GM12878 (cell line): ENCODE results near the gene SMARCD2. TPM values are rescaled to one million over a fixed set of nuclear protein-coding genes. Genes with fewer than 3 reads are reported as not detected.

ENCODE experiments used
- ATAC-seq: fragments of 200-7000 bp; cut with Tn5 transposase; 3 replicates; pipeline ENCODE4 v1.9.1; 2020; ENCODE audit warnings: mild to moderate bottlenecking, moderate library complexity
- BruUV-seq: library from RNA; stranded (reverse); fragments of 400-500 nt; replicated peaks from 2 replicates; lab custom pipeline; 2021; lab: Mats Ljungman, UMichigan
- CTCF ChIA-PET: fragments of 300-600 bp; sonication (Branson Sonifier 250); formaldehyde crosslinking; extraction: SDS; loops from one replicate; lab custom pipeline; 2021; ENCODE audit warnings: inconsistent platforms; lab: Yijun Ruan, JAX
- POLR2A ChIA-PET: fragments of 350-600 bp; formaldehyde crosslinking; extraction: SDS; loops from one replicate; lab custom pipeline; 2021; ENCODE audit warnings: inconsistent platforms; lab: Charles Lee
- RAD21 ChIA-PET: fragments of 300-600 bp; sonication (Branson Sonifier 250); formaldehyde crosslinking; loops from one replicate; lab custom pipeline; 2023; ENCODE audit warnings: antibody characterized with exemption; ENCODE audit not compliant: unreplicated experiment; lab: Charles Lee
- SMC1A ChIA-PET: fragments of 300-600 bp; sonication (Branson Sonifier 250); formaldehyde crosslinking; loops from one replicate; lab custom pipeline; 2023; ENCODE audit not compliant: unreplicated experiment, uncharacterized antibody; lab: Charles Lee
- DNase-seq: peaks from one replicate; pipeline ENCODE4 v3.0.0-alpha.2; 2011; ENCODE audit warnings: low read depth, low spot score
- FAIRE-seq: peaks from 3 replicates; lab custom pipeline; 2011; peaks lifted over from hg19 to GRCh38; lab: Jason Lieb, UNC
- H2AFZ ChIP-seq: 2 replicates; pipeline ENCODE4 v1.6.0; 2011; ENCODE audit warnings: low read depth, low read length, control low read depth; ENCODE audit not compliant: control insufficient read depth
- H3K27ac ChIP-seq: 2 replicates; pipeline ENCODE4 v1.5.1; 2011; ENCODE audit warnings: control low read depth; ENCODE audit not compliant: control insufficient read depth, insufficient read depth
- H3K27me3 ChIP-seq, 2 experiments: replicated peaks in 1 of 2; 2 replicates each; pipeline versions ENCODE4 v1.6.0 to v1.6.1; 2011; ENCODE audit warnings: low read length in 1 of 2; ENCODE audit not compliant: control insufficient read depth in 2 of 2, insufficient read depth in 2 of 2
- H3K36me3 ChIP-seq, 2 experiments: 2 replicates each; pipeline ENCODE4 v1.5.1; 2011; ENCODE audit warnings: low read length in 1 of 2; ENCODE audit not compliant: control insufficient read depth in 2 of 2, insufficient read depth in 2 of 2
- H3K4me1 ChIP-seq: 2 replicates; pipeline ENCODE4 v1.6.1; 2011; ENCODE audit warnings: mild to moderate bottlenecking, low read length, moderate library complexity, mixed read lengths; ENCODE audit not compliant: control insufficient read depth, insufficient read depth
- H3K4me2 ChIP-seq: 2 replicates; pipeline ENCODE4 v1.6.0; 2011; ENCODE audit warnings: control low read depth; ENCODE audit not compliant: control insufficient read depth, insufficient read depth
- H3K4me3 ChIP-seq: fragments of 200-600 bp; sonication (generic); 2 replicates; pipeline ENCODE4 v1.5.1; 2016
- H3K79me2 ChIP-seq: 2 replicates; pipeline ENCODE4 v1.6.0; 2011; ENCODE audit warnings: low read length; ENCODE audit not compliant: control insufficient read depth, insufficient read depth
- H3K9ac ChIP-seq: 2 replicates; pipeline ENCODE4 v1.8.0; 2011; ENCODE audit warnings: low read length, control low read depth, mixed read lengths; ENCODE audit not compliant: control insufficient read depth, insufficient read depth
- H3K9me3 ChIP-seq: replicated peaks from 3 replicates; pipeline ENCODE4 v1.5.1; 2011; ENCODE audit warnings: mild to moderate bottlenecking, low read length; ENCODE audit not compliant: control insufficient read depth, insufficient read depth
- H4K20me1 ChIP-seq: 2 replicates; pipeline ENCODE4 v1.6.0; 2011; ENCODE audit not compliant: control insufficient read depth, insufficient read depth
- ASH2L ChIP-seq: fragments of 300-600, 200-600 bp; sonication (generic); IDR thresholded peaks from 2 replicates; pipeline ENCODE4 v1.6.1; 2017; ENCODE audit warnings: low read depth, mild to moderate bottlenecking, borderline replicate concordance
- ATF7 ChIP-seq: fragments of 450-650 bp; IDR thresholded peaks from 2 replicates; pipeline ENCODE4 v1.6.1; 2016; ENCODE audit warnings: low read depth, mild to moderate bottlenecking
- CBX3 ChIP-seq: fragments of 200-600 bp; sonication (generic); IDR thresholded peaks from 2 replicates; pipeline ENCODE4 v1.6.1; 2016; ENCODE audit warnings: low read depth, borderline replicate concordance
- CEBPB ChIP-seq, 2 experiments: fragments of 150-350 bp in 1 of 2; IDR thresholded peaks; 2 replicates each; pipeline ENCODE4 v1.6.1; 2012 to 2014; ENCODE audit warnings: low read depth in 2 of 2, low read length in 2 of 2, borderline replicate concordance in 1 of 2, inconsistent platforms in 1 of 2
- EED ChIP-seq: sonication (generic); IDR thresholded peaks from 2 replicates; pipeline ENCODE4 v1.6.1; 2016; ENCODE audit warnings: antibody characterized with exemption, low read depth
- EP300 ChIP-seq, 2 experiments: fragments of 150-350 bp in 1 of 2; IDR thresholded peaks; 2 replicates each; pipeline ENCODE4 v1.6.1; 2011 to 2012; ENCODE audit warnings: low read depth in 2 of 2, low read length in 2 of 2, borderline replicate concordance in 1 of 2, improper control_type of control experiment in 1 of 2, inconsistent platforms in 1 of 2; ENCODE audit not compliant: control insufficient read depth in 1 of 2
- IRF4 ChIP-seq: IDR thresholded peaks from 2 replicates; pipeline ENCODE4 v1.6.1; 2011; ENCODE audit warnings: low read depth, low read length
- PAX8 ChIP-seq: fragments of 450-650 bp; IDR thresholded peaks from 2 replicates; pipeline ENCODE4 v1.6.1; 2017; ENCODE audit warnings: mild to moderate bottlenecking, moderate library complexity
- POLR2AphosphoS2 ChIP-seq: IDR thresholded peaks from 2 replicates; pipeline ENCODE4 v1.6.1; 2011; ENCODE audit warnings: low read depth, mild to moderate bottlenecking, low read length, improper control_type of control experiment, moderate library complexity
- RELA ChIP-seq: fragments of 450-650 bp; IDR thresholded peaks from 2 replicates; pipeline ENCODE4 v1.8.0; 2014; ENCODE audit warnings: borderline replicate concordance; ENCODE audit not compliant: partially characterized antibody
- SMAD1 ChIP-seq: fragments of 450-650 bp; IDR thresholded peaks from 2 replicates; pipeline ENCODE4 v1.6.1; 2018; ENCODE audit warnings: mild to moderate bottlenecking, low read depth; ENCODE audit not compliant: partially characterized antibody
- SREBF1 ChIP-seq: IDR thresholded peaks from 2 replicates; pipeline ENCODE4 v1.6.1; 2012; ENCODE audit warnings: mild to moderate bottlenecking, low read length
- STAT1 ChIP-seq: fragments of 450-650 bp; conservative IDR thresholded peaks from 2 replicates; pipeline ENCODE4 v1.6.1; 2014; ENCODE audit warnings: antibody characterized with exemption, mild to moderate bottlenecking
- ZNF384 ChIP-seq: IDR thresholded peaks from 2 replicates; pipeline ENCODE4 v1.6.1; 2012; ENCODE audit warnings: low read depth, mild to moderate bottlenecking, low read length, improper control_type of control experiment, borderline replicate concordance
- ZZZ3 ChIP-seq: IDR thresholded peaks from 2 replicates; pipeline ENCODE4 v1.6.1; 2011; ENCODE audit warnings: low read depth; ENCODE audit not compliant: control insufficient read depth, insufficient read length
- WGBS: methylation state at CpG from one replicate; pipeline ENCODE4 v1.1.6; 2016; ENCODE audit warnings: low lambda C conversion rate; ENCODE audit not compliant: insufficient replicate concordance, insufficient coverage; ENCODE audit errors: missing lambda C conversion rate; 5-methylcytosine and 5-hydroxymethylcytosine counted together
- in situ Hi-C: fragments of 300-500 bp; cut with MboI; formaldehyde crosslinking; loops from 9 replicates; pipeline ENCODE4 v1.14.3; 2018; ENCODE audit warnings: mixed read lengths
- intact Hi-C: fragments of 100-400 bp; cut with micrococcal nuclease; formaldehyde crosslinking; loops from one replicate; pipeline ENCODE4 v1.14.2; 2022; ENCODE audit not compliant: unreplicated experiment
- polyA plus RNA-seq, 11 experiments: library from polyadenylated mRNA; depleted of rRNA in 4 of 11; unstranded in 6 of 11; stranded (reverse) in 5 of 11; fragments of >200 nt; fragmentation: Nextera tagmentation in 4 of 11; fragmentation: Illumina TruSeq in 1 of 11; extraction: Ambion mirVana in 4 of 11; extraction: Trizol in 1 of 11; gene quantifications; 1 replicate in 1 of 11; 2 replicates in 10 of 11; pipeline versions ENCODE4 v1.2.1 to v1.2.3, GENCODE V29; 2011 to 2016; ENCODE audit warnings: inconsistent platforms in 2 of 11, missing spikeins in 2 of 11, low read depth in 1 of 11
- total RNA-seq, 4 experiments: library from RNA; depleted of rRNA in 3 of 4; stranded (reverse); fragments of >200 nt in 3 of 4; fragmentation: Illumina TruSeq in 1 of 4; extraction: Trizol in 1 of 4; gene quantifications; 2 replicates each; pipeline versions ENCODE4 v1.2.1 to v1.2.3, GENCODE V29; 2013 to 2021
- TF ChIP-seq, protein P1 (sequence below): IDR thresholded peaks from 2 replicates; pipeline ENCODE4 v1.6.1; 2012; ENCODE audit warnings: improper control_type of control experiment, low read depth, low read length; ENCODE audit not compliant: insufficient replicate concordance
- TF ChIP-seq, protein P2 (sequence below): IDR thresholded peaks from 2 replicates; pipeline ENCODE4 v1.6.1; 2011; ENCODE audit warnings: borderline replicate concordance, low read depth, mild to moderate bottlenecking, moderate library complexity, low read length; ENCODE audit not compliant: insufficient read depth, poor library complexity, severe bottlenecking

Gene SMARCD2
- total and polyA plus RNA-seq, 10 of the 15 experiments (the other 5 are each of a cell fraction or from before 2014, with no cell fraction given), result 2.4 to 111 (median 63.6) TPM

DNA sequence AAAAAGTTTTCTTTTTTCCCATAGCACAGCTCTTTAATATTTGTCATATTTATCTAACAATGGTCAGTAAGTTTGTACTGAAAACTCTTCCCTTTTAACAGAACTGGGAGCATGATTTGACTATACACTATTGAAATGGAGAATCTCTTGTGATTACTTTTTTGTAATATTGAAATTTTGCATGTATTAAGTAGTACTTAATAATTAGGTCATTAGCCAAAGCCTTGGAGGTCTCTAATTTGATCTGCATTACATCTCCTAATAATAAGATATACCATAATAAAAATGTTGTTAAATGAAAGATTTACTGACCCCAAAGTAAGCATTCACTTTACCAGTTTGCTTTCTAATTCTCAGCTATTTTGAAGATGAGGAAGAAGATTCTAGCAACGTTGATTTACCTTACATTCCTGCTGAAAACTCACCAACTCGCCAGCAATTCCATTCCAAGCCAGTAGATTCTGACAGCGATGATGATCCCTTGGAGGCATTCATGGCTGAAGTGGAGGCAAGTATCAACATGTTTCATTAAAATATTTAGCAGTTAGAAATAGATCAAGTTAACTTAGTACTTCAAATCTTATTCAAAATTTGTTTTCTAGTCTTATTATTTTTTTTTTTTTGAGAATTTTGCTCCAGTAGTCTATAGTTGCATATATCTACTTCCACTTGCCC, 50.3 kb downstream of the SMARCD2 start:
- SMC1A ChIA-PET, result no interaction called here
- DNase-seq, result no peak
- H3K4me3 ChIP-seq, result no peak overlapping the region
- CTCF ChIA-PET, result interaction anchor here (1.1 to 1.3 kb wide), 2 partner anchors 9 to 78 kb away, joined by 3 to 5 read pairs; no protein-coding TSS in a partner anchor
- H3K27me3 ChIP-seq, result no peaks in the 10 kb centered on the region
- no TSS peak for BruUV-seq
- H2AFZ ChIP-seq, result no peak overlapping the region
- 83% methylated on average over 3 of the region's 3 CpGs for WGBS
- H3K36me3 ChIP-seq, result peaks cover 7 to 29% of the 10 kb centered on the region in 2 experiments
- POLR2A ChIA-PET, result no interaction called here
- RAD21 ChIA-PET, result no interaction called here
- H3K4me2 ChIP-seq, result no peak overlapping the region
- no peaks in the 10 kb centered on the region for H3K9me3 ChIP-seq
- peaks cover 5% of the 10 kb centered on the region for H3K79me2 ChIP-seq
- no peak overlapping the region for H3K27ac ChIP-seq
- H3K4me1 ChIP-seq, result no peaks in the 10 kb centered on the region
- intact Hi-C loops (no loop called here), in situ Hi-C loops (no loop called here)
- no peak for ATAC-seq
- no peak overlapping the region for H3K9ac ChIP-seq
- no peaks in the 10 kb centered on the region for H4K20me1 ChIP-seq
- FAIRE-seq, result no peak
- TF ChIP-seq ZNF384 (no peak), SREBF1 (no peak), RELA (no peak), IRF4 (no peak), CBX3 (no peak), EP300 (IDR thresholded peaks at IDR 0.05; ENCODE audit: borderline replicate concordance in 1 of 2, control insufficient read depth in 1 of 2, low read depth in 2 of 2, low read length in 2 of 2) (no peak), ZZZ3 (no peak), POLR2AphosphoS2 (no peak), EED (no peak), ASH2L (no peak), STAT1 (no peak), PAX8 (no peak), SMAD1 (no peak), ATF7 (no peak), CEBPB (IDR thresholded peaks at IDR 0.05; ENCODE audit: borderline replicate concordance in 1 of 2, low read depth in 2 of 2, low read length in 2 of 2) (no peak)
- TF ChIP-seq, protein P1, sequence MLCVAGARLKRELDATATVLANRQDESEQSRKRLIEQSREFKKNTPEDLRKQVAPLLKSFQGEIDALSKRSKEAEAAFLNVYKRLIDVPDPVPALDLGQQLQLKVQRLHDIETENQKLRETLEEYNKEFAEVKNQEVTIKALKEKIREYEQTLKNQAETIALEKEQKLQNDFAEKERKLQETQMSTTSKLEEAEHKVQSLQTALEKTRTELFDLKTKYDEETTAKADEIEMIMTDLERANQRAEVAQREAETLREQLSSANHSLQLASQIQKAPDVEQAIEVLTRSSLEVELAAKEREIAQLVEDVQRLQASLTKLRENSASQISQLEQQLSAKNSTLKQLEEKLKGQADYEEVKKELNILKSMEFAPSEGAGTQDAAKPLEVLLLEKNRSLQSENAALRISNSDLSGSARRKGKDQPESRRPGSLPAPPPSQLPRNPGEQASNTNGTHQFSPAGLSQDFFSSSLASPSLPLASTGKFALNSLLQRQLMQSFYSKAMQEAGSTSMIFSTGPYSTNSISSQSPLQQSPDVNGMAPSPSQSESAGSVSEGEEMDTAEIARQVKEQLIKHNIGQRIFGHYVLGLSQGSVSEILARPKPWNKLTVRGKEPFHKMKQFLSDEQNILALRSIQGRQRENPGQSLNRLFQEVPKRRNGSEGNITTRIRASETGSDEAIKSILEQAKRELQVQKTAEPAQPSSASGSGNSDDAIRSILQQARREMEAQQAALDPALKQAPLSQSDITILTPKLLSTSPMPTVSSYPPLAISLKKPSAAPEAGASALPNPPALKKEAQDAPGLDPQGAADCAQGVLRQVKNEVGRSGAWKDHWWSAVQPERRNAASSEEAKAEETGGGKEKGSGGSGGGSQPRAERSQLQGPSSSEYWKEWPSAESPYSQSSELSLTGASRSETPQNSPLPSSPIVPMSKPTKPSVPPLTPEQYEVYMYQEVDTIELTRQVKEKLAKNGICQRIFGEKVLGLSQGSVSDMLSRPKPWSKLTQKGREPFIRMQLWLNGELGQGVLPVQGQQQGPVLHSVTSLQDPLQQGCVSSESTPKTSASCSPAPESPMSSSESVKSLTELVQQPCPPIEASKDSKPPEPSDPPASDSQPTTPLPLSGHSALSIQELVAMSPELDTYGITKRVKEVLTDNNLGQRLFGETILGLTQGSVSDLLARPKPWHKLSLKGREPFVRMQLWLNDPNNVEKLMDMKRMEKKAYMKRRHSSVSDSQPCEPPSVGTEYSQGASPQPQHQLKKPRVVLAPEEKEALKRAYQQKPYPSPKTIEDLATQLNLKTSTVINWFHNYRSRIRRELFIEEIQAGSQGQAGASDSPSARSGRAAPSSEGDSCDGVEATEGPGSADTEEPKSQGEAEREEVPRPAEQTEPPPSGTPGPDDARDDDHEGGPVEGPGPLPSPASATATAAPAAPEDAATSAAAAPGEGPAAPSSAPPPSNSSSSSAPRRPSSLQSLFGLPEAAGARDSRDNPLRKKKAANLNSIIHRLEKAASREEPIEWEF, result no peak
- TF ChIP-seq, protein P2, sequence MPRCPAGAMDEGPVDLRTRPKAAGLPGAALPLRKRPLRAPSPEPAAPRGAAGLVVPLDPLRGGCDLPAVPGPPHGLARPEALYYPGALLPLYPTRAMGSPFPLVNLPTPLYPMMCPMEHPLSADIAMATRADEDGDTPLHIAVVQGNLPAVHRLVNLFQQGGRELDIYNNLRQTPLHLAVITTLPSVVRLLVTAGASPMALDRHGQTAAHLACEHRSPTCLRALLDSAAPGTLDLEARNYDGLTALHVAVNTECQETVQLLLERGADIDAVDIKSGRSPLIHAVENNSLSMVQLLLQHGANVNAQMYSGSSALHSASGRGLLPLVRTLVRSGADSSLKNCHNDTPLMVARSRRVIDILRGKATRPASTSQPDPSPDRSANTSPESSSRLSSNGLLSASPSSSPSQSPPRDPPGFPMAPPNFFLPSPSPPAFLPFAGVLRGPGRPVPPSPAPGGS, result no peak
